ENCODE measurements around the gene ARL6IP4.

The ARL6IP4 gene

GRCh38 chr12:122999196-122999946, 18.9 kb downstream of the ARL6IP4 start:
- DNase-seq (ENCODE audit: low spot score): no peak
- TF ChIP-seq CTCF (IDR thresholded peaks at IDR 0.05; ENCODE audit: extremely low read depth, missing control alignments): no peak

- no peak for TF ChIP-seq CTCF (IDR thresholded peaks at IDR 0.05; ENCODE audit: extremely low read depth, missing control alignments)
- no peak for DNase-seq (ENCODE audit: low spot score)
These were observed 19.5 kb downstream of the ARL6IP4 start for GRCh38 chr12:122999986-123000420.

- no peak for DNase-seq (ENCODE audit: low spot score)
- no peak for TF ChIP-seq CTCF (IDR thresholded peaks at IDR 0.05; ENCODE audit: extremely low read depth, missing control alignments)
These were observed 20.1 kb downstream of the ARL6IP4 start for GRCh38 chr12:123000578-123000977.

- DNase-seq (ENCODE audit: low spot score): no peak
These were observed 21.0 kb downstream of the ARL6IP4 start for GRCh38 chr12:123001464-123001863.

GRCh38 chr12:123003257-123003656, 22.8 kb downstream of the ARL6IP4 start:
- no peak for DNase-seq (ENCODE audit: low spot score)
- no peak for TF ChIP-seq CTCF (IDR thresholded peaks at IDR 0.05; ENCODE audit: extremely low read depth, missing control alignments)

More at GRCh38 chr12:123001464-123001863, 21.0 kb downstream of the ARL6IP4 start:
- TF ChIP-seq CTCF (IDR thresholded peaks at IDR 0.05; ENCODE audit: extremely low read depth, missing control alignments): no peak

- no peak for TF ChIP-seq CTCF (IDR thresholded peaks at IDR 0.05; ENCODE audit: extremely low read depth, missing control alignments)
- no peak for DNase-seq (ENCODE audit: low spot score)
These were observed 23.8 kb downstream of the ARL6IP4 start for GRCh38 chr12:123004287-123004686.

- DNase-seq (ENCODE audit: low spot score): no peak
- no peak for TF ChIP-seq CTCF (IDR thresholded peaks at IDR 0.05; ENCODE audit: extremely low read depth, missing control alignments)
These were observed 24.7 kb downstream of the ARL6IP4 start for GRCh38 chr12:123005081-123005626.

All from GM20000 (cell line).